Testis (tissue), 2 donors: ENCODE data around the gene ZDHHC8.

ENCODE experiments used
- CTCF ChIP-seq, 3 experiments: fragments of 450-650 bp in 2 of 3; fragments of 200-600 bp in 1 of 3; sonication (generic) in 1 of 3; IDR thresholded peaks; one replicate each; pipeline ENCODE4 v1.5.1; 2016 to 2019; ENCODE audit warnings: antibody characterized with exemption in 3 of 3, mild to moderate bottlenecking in 2 of 3, moderate library complexity in 1 of 3
- POLR2A ChIP-seq: fragments of 450-650 bp; IDR thresholded peaks from one replicate; pipeline ENCODE4 v1.6.1; 2017; ENCODE audit warnings: antibody characterized with exemption, mild to moderate bottlenecking, moderate library complexity

GRCh38 chr22:20106849-20107237 is 24.8 kb upstream of the ZDHHC8 start:
- TF ChIP-seq POLR2A (no peak), CTCF (IDR thresholded peaks at IDR 0.05) (no peak)
